Sciatic nerve (tissue), 2 donors: ENCODE data around the gene ATF6. TPM values are rescaled to one million over a fixed set of nuclear protein-coding genes. Genes with fewer than 3 reads are reported as not detected.
A peak's percentile ranks its signal among the peaks of the same experiment; 100 is the strongest.

ENCODE experiments used
- ATAC-seq: fragments of 200-7000 bp; cut with Tn5 transposase; one replicate; pipeline ENCODE4 v1.9.1; 2020; ENCODE audit warnings: mild to moderate bottlenecking, moderate library complexity
- DNase-seq: peaks from one replicate; pipeline ENCODE4 v3.0.0-alpha.2; 2020; ENCODE audit warnings: low spot score
- intact Hi-C: fragments of 100-400 bp; cut with DNase I; formaldehyde crosslinking; loops from one replicate; pipeline ENCODE4 v1.14.2; 2022
- total RNA-seq: library from RNA; stranded (reverse); fragmentation: NEBNext Ultra II Directional; extraction: Animal tissue kit (Norgen Biotek cat#: 25700); gene quantifications from one replicate; pipeline ENCODE4 v1.2.1, GENCODE V29; 2021
- donor health status: DM: no; HTN: no; CAD: no.
- donor health status: DM: no; HTN: no; CAD: no.

Gene ATF6
- total RNA-seq, 1 donor from 2014 or later, result 29.1 TPM

- DNase-seq, result peak; percentile 82
- peak; percentile 89 for ATAC-seq
- intact Hi-C loops, result no loop called here
Observed at GRCh38 chr1:162003061-162003829, 237.1 kb downstream of the ATF6 start.

- intact Hi-C loops, result no loop called here
- DNase-seq (no peak), ATAC-seq (peak; percentile 77)
Observed at GRCh38 chr1:162003830-162004215, 237.7 kb downstream of the ATF6 start.

GRCh38 chr1:162004441-162004950 is 238.4 kb downstream of the ATF6 start:
- intact Hi-C loops, result no loop called here
- no peak for DNase-seq
- no peak for ATAC-seq

- DNase-seq (no peak), ATAC-seq (no peak)
- intact Hi-C loops, result no loop called here
Observed at GRCh38 chr1:162006081-162006480, 240.0 kb downstream of the ATF6 start.

GRCh38 chr1:162007466-162007865 is 241.3 kb downstream of the ATF6 start:
- ATAC-seq (no peak), DNase-seq (no peak)
- intact Hi-C loops, result no loop called here

- intact Hi-C loops, result no loop called here
- no peak for DNase-seq
- ATAC-seq, result no peak
Observed at GRCh38 chr1:162008799-162009198, 242.7 kb downstream of the ATF6 start.

- no peak for ATAC-seq
- no peak for DNase-seq
- intact Hi-C loops, result no loop called here
Observed at GRCh38 chr1:162009501-162010174, 243.5 kb downstream of the ATF6 start.

- intact Hi-C loops, result no loop called here
- DNase-seq (no peak), ATAC-seq (no peak)
Observed at GRCh38 chr1:162010175-162010506, 244.0 kb downstream of the ATF6 start.

GRCh38 chr1:162011337-162012012 is 245.4 kb downstream of the ATF6 start:
- ATAC-seq, result no peak
- DNase-seq, result no peak
- intact Hi-C loops, result no loop called here

GRCh38 chr1:162013289-162013688 is 247.2 kb downstream of the ATF6 start:
- intact Hi-C loops, result no loop called here
- no peak for DNase-seq
- no peak for ATAC-seq

Other genes starting within 250 kb of the ATF6 start
- gene HSPA6, start 241.8 kb upstream of the ATF6 start, total RNA-seq, result 13.4 TPM
- gene FCGR3A, start 216.5 kb upstream of the ATF6 start, total RNA-seq, result 48.8 TPM
- 20.7 TPM for gene FCGR3B, start 135.1 kb upstream of the ATF6 start, total RNA-seq
- gene FCGR2B, start 103.2 kb upstream of the ATF6 start, total RNA-seq, result 30.2 TPM
- 0.49 TPM for gene FCRLA, start 59.1 kb upstream of the ATF6 start, total RNA-seq
- gene FCRLB, start 44.8 kb upstream of the ATF6 start, total RNA-seq, result 4.9 TPM
- gene DUSP12, start 16.5 kb upstream of the ATF6 start, total RNA-seq, result 22.7 TPM